Stomach (tissue), 9 donors: Measurements from ENCODE around the gene AJUBA. TPM values are rescaled to one million over a fixed set of nuclear protein-coding genes. Genes with fewer than 3 reads are reported as not detected.

Experiments used
- DNase-seq, 2 donors: peaks; one replicate each; pipeline versions ENCODE4 v3.0.0 to v3.0.0-alpha.2; 2013 to 2019
- H3K27ac ChIP-seq, 5 donors: fragments of 200-600 bp in 4 of 5; sonication (generic) in 4 of 5; one replicate each; pipeline ENCODE4 v1.5.1; 2013 to 2019; ENCODE audit warnings: mild to moderate bottlenecking in 1 of 5, moderate library complexity in 1 of 5
- H3K27me3 ChIP-seq, 3 donors: fragments of 200-600 bp; sonication (generic); one replicate each; pipeline ENCODE4 v1.5.1; 2017 to 2019; ENCODE audit warnings: mixed run types in 1 of 3
- H3K36me3 ChIP-seq, 4 donors: fragments of 200-600 bp; sonication (generic); 1 replicate in 3 of 4; 2 replicates in 1 of 4; pipeline ENCODE4 v1.5.1; 2016 to 2019
- H3K4me1 ChIP-seq, 4 donors: fragments of 200-600 bp; sonication (generic); one replicate each; pipeline ENCODE4 v1.5.1; 2016 to 2019
- H3K4me3 ChIP-seq, 4 donors: fragments of 200-600 bp; sonication (generic) in 3 of 4; one replicate each; pipeline ENCODE4 v1.5.1; 2016 to 2019; ENCODE audit warnings: mild to moderate bottlenecking in 1 of 4
- H3K9me3 ChIP-seq, 4 donors: fragments of 200-600 bp; sonication (generic); one replicate each; pipeline ENCODE4 v1.5.1; 2016 to 2019
- CTCF ChIP-seq, 7 experiments: fragments of 450-650 bp in 4 of 7; fragments of 200-600 bp in 3 of 7; sonication (generic) in 3 of 7; IDR thresholded peaks; one replicate each; pipeline ENCODE4 v1.5.1; 2016 to 2019; ENCODE audit warnings: antibody characterized with exemption in 7 of 7, control low read depth in 2 of 7, mild to moderate bottlenecking in 1 of 7
- EP300 ChIP-seq: sonication (generic); formaldehyde crosslinking; IDR thresholded peaks from one replicate; pipeline ENCODE4 v1.6.1; 2017; ENCODE audit warnings: antibody characterized with exemption
- POLR2A ChIP-seq, 4 donors: fragments of 450-650 bp; IDR thresholded peaks; one replicate each; pipeline ENCODE4 v1.6.1; 2016; ENCODE audit warnings: antibody characterized with exemption in 4 of 4, control low read depth in 2 of 4, mild to moderate bottlenecking in 1 of 4, moderate library complexity in 1 of 4
- POLR2AphosphoS5 ChIP-seq, 3 donors: sonication (generic); formaldehyde crosslinking; IDR thresholded peaks; one replicate each; pipeline ENCODE4 v1.6.1; 2016; ENCODE audit warnings: antibody characterized with exemption in 3 of 3
- WGBS, 5 donors: extraction: QIAGEN DNeasy Blood & Tissue Kit in 3 of 5; methylation state at CpG; one replicate each; pipeline versions ENCODE4 v1.1.5 to v1.1.7; 2013 to 2018; 5-methylcytosine and 5-hydroxymethylcytosine counted together
- intact Hi-C: fragments of 100-400 bp; cut with DNase I; formaldehyde crosslinking; loops from one replicate; pipeline ENCODE4 v1.15.1; 2023; ENCODE audit warnings: low total_unique reads
- polyA plus RNA-seq, 3 donors: library from polyadenylated mRNA; stranded (reverse); fragments of 200-250 nt; gene quantifications; one replicate each; pipeline ENCODE4 v1.2.3, GENCODE V29; 2013
- total RNA-seq, 5 donors: library from RNA; depleted of rRNA; stranded (reverse); fragments of >200 nt; gene quantifications; one replicate each; pipeline versions ENCODE4 v1.1.0 to v1.2.3, GENCODE V29; 2014 to 2016
- donor health status: healthy with polysubstance abuse.
- donor health status: Bipolar disorder and iron deficiency.
- donor health status: healthy.

AJUBA gene
- total and polyA plus RNA-seq, 8 donors: 1.5 to 13.3 (median 6.9) TPM; not detected in 1

GRCh38 chr14:23009939-23010726 lies 27.8 kb upstream of the AJUBA start, which contains the start of gene C14orf93:
TSS of gene C14orf93 (minus strand) at chr14:23010143. CDS start at chr14:22999023, 11,120 bp downstream.
- Histone ChIP-seq H3K27me3 (no peaks in the 10 kb centered on the region), H3K36me3 (no peaks in the 10 kb centered on the region), H3K27ac (peak within 1 kb of the TSS; percentile 80 to 90 (median 85)), H3K4me1 (peaks cover 9 to 36% (median 24%) of the 10 kb centered on the region in 4 donors), H3K4me3 (peak within 1 kb of the TSS; percentile 46 to 67 (median 52)), H3K9me3 (no peaks in the 10 kb centered on the region)
- peak; percentile 82 to 94 for DNase-seq
- 1 to 3% (median 2%) methylated on average over 31 to 40 of the region's 40 CpGs for WGBS, 5 donors
- intact Hi-C loops: no loop called here
- TF ChIP-seq EP300 (no peak), POLR2A (IDR thresholded peaks at IDR 0.05) (no peak), POLR2AphosphoS5 (IDR thresholded peaks at IDR 0.05) (peak in 2 of 3 donors; percentile 12 to 38), CTCF (IDR thresholded peaks at IDR 0.05) (no peak)

GRCh38 chr14:23009483-23009938 lies 27.2 kb upstream of the AJUBA start:
- Histone ChIP-seq H3K9me3 (no peaks in the 10 kb centered on the region), H3K27ac (peak overlapping the region in 4 of 5 donors; percentile 80 to 90 (median 86)), H3K4me1 (peaks cover 9 to 36% (median 24%) of the 10 kb centered on the region in 4 donors), H3K36me3 (no peaks in the 10 kb centered on the region), H3K27me3 (no peaks in the 10 kb centered on the region), H3K4me3 (peak overlapping the region; percentile 46 to 67 (median 52))
- TF ChIP-seq POLR2AphosphoS5 (IDR thresholded peaks at IDR 0.05): no peak
- TF ChIP-seq CTCF (IDR thresholded peaks at IDR 0.05): no peak
- TF ChIP-seq EP300: no peak
- TF ChIP-seq POLR2A (IDR thresholded peaks at IDR 0.05): no peak
- intact Hi-C loops: no loop called here
- WGBS, 5 donors: 15 to 21% (median 18%) methylated on average over 8 of the region's 8 CpGs
- DNase-seq: no peak

GRCh38 chr14:23008831-23009230 lies 26.5 kb upstream of the AJUBA start:
- no peaks in the 10 kb centered on the region for H3K9me3 ChIP-seq
- H3K36me3 ChIP-seq: no peaks in the 10 kb centered on the region
- intact Hi-C loops: no loop called here
- H3K27me3 ChIP-seq: no peaks in the 10 kb centered on the region
- WGBS, 5 donors: 16 to 29% (median 23%) methylated on average over 3 of the region's 3 CpGs
- H3K4me1 ChIP-seq: peaks cover 9 to 36% (median 24%) of the 10 kb centered on the region in 4 donors
- no peak overlapping the region for H3K27ac ChIP-seq
- H3K4me3 ChIP-seq: no peak overlapping the region
- DNase-seq: no peak
- TF ChIP-seq POLR2AphosphoS5 (IDR thresholded peaks at IDR 0.05): no peak
- no peak for TF ChIP-seq POLR2A (IDR thresholded peaks at IDR 0.05)
- no peak for TF ChIP-seq CTCF (IDR thresholded peaks at IDR 0.05)
- no peak for TF ChIP-seq EP300

GRCh38 chr14:23006544-23007419 lies 24.4 kb upstream of the AJUBA start:
- TF ChIP-seq CTCF (IDR thresholded peaks at IDR 0.05) (no peak), POLR2A (IDR thresholded peaks at IDR 0.05) (peak in 2 of 4 donors; percentile 27 to 55), POLR2AphosphoS5 (IDR thresholded peaks at IDR 0.05) (peak; percentile 79 to 95 (median 86)), EP300 (no peak)
- 0 to 1% (median 0%) methylated on average over 32 to 62 of the region's 62 CpGs for WGBS, 5 donors

More at GRCh38 chr14:23006544-23007419, 24.4 kb upstream of the AJUBA start:
- Histone ChIP-seq H3K27me3 (no peaks in the 10 kb centered on the region), H3K27ac (peak overlapping the region; percentile 91 to 95 (median 92)), H3K4me1 (peaks cover 9 to 36% (median 24%) of the 10 kb centered on the region in 4 donors), H3K36me3 (no peaks in the 10 kb centered on the region), H3K9me3 (no peaks in the 10 kb centered on the region), H3K4me3 (peak overlapping the region; percentile 52 to 66 (median 54))
- intact Hi-C loops: no loop called here
- peak; percentile 98 to 99 for DNase-seq
